ENCODE measurements around the gene IL20.

IL20 gene, protein sequence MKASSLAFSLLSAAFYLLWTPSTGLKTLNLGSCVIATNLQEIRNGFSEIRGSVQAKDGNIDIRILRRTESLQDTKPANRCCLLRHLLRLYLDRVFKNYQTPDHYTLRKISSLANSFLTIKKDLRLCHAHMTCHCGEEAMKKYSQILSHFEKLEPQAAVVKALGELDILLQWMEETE

DNA sequence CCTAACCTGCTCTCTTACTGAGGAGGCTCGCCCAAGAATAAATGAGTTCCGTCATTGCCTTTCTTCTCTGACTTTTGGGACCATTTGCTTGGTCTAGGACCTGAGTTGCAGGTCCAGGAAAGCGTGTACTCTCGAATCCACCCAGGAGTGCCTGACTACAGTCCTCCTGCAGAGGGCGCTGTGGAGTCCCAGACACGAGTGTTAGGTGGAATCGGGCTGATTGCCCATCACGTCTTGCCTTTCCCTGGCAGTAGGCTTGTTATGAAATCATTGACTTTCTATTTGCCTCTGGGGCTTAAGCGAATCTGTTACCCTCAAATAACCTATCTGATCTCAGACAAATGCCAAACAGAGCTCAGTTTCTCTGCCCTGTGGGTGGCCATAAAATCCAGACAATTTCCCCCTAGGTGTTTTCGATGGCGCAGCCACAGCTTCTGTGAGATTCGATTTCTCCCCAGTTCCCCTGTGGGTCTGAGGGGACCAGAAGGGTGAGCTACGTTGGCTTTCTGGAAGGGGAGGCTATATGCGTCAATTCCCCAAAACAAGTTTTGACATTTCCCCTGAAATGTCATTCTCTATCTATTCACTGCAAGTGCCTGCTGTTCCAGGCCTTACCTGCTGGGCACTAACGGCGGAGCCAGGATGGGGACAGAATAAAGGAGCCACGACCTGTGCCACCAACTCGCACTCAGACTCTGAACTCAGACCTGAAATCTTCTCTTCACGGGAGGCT is at the start of gene IL20:
TSS of gene IL20 (plus strand) at position 685 of the 733 bp plus-strand sequence. CDS start 230 bp downstream, outside the sequence.
- DNase-seq, result peak; percentile 65 to 82 (median 75)

DNA sequence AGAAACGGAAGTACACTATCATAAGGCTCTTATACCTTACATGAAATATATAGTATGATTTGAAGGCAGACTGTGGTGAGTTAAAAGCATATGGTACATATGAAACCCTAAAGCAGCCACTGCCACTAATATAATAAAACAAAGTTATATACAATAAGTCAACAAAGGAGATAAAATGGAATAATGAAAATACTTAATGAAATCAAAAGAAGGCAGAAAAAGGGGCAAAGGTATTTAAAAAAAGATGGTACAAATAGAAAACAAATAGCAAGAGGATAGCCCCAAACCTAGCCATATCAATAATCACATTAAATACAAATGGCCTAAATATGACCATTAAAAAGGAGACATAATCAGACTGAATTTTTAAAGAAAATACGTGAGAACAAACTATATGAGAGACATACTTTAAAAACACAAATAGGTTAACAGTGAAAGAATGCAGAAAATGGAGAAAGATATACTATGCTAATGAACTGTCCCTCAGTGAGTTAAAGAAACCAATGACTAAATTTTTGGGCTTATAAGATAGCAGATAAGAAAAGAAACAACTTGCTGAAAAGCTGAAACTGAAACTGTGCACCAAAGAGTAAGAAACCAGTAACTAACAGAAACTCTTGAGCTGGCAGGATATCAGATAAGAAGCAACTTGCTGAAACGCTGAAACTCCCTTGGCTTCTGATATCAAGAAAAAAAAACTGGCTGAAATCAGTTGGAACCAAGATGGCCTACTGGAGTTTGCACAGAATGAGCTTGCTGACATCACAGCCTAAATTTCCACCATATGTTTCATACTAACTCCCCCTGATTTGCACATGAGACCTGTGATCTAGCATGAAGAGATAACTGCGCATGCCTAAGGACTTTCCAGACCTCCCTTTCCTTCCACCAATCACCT is 48.8 kb upstream of the IL20 start:
- DNase-seq, result no peak

- no peak for DNase-seq
Observed at GRCh38 chr1:206821493-206821892, 43.9 kb upstream of the IL20 start.

DNA sequence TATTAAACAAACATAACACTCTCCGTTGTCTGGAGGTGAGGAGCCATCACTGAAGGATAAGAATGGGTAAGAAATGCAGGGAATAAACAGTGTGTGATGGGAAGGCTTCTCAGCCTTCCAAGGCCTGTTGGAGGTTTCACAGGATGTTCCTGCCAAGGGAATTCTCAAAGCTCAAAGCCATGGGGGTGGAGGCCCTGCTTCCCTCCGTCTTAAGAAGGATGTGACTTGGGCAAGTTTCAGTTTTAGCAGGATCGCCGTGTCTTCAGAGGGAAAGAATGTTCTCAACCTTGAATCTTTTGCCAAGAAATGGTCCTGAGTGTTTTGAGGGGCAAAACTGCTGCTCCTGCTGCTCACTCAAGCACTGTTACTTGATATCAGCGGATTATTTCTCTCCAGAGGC is 41.7 kb upstream of the IL20 start:
- DNase-seq, result no peak

- no peak for DNase-seq
Observed at GRCh38 chr1:206824331-206824730, 41.1 kb upstream of the IL20 start.

DNA sequence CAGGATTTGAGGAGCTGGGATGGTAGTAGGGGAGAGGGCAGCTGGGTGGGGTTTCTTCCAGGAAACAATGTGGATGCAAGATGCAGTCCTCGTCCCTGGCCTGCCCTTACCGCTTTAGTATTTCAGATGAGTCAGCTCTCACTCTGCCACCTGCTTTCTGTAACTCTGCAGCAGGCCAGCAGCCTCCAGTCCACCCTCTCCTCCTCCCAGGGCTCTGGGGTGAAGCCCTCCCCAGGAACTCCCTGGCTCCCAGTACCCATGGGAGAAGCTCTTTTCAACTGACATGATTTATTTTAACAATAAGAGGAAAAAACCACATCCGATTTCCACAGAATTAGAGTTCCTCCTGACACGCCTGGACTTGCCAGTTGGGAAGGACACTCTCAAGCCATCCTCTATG is 39.0 kb upstream of the IL20 start:
- DNase-seq, result no peak

- no peak for DNase-seq
Observed at GRCh38 chr1:206828061-206828460, 37.4 kb upstream of the IL20 start.

DNA sequence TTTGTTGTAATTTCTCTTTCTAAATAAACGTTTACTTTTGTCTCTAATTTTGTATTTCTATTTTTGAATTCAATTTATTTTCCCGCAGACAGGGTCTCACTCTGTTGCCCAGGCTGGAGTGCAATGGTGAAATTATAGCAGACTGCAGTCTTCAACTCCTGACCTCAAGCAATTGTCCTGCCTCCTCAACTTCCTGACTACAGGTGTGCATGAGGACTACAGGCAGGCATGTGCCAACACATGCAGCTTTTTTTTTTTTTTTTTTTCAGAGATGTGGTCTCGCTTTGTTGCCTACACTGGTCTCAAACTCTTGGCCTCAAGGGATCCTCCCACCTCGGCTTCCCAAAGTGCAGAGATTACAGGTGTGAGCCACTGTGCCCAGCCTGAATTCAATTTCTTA is 36.7 kb upstream of the IL20 start:
- no peak for DNase-seq

DNA sequence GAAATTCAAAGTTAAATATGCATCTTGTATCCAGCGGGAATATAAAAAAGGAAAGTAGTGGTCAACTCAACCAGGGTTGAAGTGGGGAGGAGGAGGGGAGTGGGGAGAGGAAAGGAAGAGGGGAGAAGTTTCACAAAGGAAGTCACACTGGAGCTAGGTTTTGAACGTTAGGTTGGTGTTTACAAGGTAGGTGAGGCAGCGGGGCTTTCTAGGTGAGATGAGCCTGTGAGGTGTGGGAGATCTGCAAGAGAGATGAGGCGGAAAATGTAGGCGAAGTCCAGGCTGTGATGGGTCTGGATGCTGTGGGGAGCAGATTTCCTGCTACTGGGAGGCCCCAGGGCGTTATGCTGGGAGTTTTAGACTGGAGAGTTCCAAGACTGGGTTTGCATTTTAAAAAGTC is 36.1 kb upstream of the IL20 start:
- no peak for DNase-seq

DNA sequence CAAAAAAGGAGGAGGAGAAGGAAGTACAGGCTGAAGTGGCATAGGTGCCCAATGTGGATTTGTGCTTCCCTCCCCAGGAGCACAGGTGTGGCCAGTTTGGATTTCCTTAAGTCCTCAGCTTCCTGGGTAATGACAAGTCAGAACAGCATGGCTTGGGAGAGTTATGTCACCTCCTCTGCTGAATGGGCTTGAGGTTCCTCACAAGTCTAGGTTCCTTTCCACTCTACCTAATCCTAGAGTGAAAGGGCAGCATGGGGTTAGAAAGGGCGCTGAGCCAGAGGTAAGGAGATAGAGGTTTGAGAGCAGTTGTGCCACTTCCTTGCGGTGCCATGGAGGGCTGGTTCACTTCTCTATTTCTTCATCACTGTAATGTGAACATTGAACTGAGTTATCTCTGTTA is 35.5 kb upstream of the IL20 start:
- no peak for DNase-seq

GRCh38 chr1:206831650-206832049 is 33.8 kb upstream of the IL20 start:
- no peak for DNase-seq

DNA sequence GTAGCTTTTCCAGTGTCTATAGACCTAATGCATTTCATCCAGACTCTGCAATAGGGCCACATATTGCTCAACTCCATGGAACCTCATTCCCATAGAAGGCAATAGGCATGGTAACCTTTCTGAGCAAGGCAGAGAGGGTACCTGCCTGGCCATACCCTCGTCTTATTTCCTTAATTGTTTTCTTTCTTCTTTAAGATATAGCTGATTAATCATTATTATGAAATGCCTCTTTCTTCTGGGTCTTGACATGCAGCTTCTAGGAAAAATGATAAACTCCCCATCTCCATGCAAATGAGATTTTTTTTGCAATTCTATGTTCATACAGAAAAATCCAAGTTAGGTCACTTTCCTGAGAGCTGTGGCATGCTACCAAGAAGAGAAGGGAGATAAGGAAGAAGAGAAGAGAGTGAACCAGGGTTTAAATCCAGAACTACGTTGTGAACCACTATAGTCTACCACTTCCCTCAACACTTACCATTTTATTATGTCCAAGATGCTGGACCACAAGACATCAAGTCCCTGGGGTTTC is 33.0 kb upstream of the IL20 start:
- no peak for DNase-seq

GRCh38 chr1:206833106-206833680 is 32.2 kb upstream of the IL20 start:
- no peak for DNase-seq

DNA sequence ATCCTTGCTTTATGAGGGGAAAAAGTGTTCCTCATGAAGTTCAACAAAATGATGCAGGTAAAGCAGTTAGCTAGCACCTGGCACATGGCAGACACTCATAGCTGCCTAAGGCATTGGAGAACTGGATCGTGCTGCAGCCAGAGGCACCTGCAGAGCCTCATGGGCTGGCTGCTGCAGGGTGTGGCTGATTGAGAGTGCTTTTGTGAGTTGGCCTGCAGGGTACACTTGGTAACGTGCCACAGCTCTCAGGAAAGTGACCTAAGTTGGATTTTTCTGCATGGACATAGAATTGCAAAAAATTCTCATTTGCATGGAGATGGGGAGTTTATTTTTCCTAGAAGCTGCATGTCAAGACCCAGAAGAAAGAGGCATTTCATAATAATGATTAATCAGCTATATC is 31.6 kb upstream of the IL20 start:
- DNase-seq, result no peak

- DNase-seq, result no peak
Observed at GRCh38 chr1:206834217-206834616, 31.2 kb upstream of the IL20 start.

DNA sequence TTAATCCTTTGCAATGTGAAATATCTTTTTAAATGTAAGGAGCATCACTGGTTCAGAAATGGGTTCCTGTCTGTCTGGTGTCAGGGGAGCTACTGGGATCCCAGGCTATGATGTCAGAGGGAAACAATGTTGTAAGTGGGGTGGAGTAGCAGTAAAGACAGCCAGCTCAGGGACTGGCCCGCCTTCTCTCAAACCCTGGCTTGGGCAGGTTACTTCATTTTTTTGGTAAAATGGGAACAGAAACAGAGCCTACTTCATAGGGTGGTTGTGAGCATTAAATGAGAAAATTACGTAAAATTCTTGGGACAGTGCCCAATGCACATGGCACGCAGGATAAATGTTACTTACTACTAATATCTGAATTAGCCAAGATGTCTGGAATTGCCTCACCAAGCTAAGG is 30.7 kb upstream of the IL20 start:
- no peak for DNase-seq

DNA sequence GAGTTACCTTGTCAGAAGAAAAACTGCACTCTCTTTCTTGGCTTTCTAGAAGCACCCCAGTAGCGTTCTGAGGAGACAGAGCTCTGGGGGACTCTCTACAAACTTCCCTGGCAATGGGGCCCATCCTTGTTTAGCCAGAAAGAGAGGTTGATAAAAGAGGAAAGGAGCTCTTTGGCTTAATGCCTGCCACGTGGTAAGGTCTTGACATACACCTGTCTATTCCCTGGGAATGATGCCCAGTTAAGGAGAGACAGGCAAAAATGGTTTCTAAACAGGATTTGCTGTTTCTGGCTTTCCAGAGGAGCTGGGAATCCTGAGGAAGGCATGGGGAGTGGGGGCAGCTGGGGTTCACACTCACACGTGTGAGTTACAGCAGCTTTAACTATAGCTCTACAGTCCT is 30.2 kb upstream of the IL20 start:
- DNase-seq, result no peak

GRCh38 chr1:206836111-206836510 is 29.3 kb upstream of the IL20 start:
- no peak for DNase-seq

DNA sequence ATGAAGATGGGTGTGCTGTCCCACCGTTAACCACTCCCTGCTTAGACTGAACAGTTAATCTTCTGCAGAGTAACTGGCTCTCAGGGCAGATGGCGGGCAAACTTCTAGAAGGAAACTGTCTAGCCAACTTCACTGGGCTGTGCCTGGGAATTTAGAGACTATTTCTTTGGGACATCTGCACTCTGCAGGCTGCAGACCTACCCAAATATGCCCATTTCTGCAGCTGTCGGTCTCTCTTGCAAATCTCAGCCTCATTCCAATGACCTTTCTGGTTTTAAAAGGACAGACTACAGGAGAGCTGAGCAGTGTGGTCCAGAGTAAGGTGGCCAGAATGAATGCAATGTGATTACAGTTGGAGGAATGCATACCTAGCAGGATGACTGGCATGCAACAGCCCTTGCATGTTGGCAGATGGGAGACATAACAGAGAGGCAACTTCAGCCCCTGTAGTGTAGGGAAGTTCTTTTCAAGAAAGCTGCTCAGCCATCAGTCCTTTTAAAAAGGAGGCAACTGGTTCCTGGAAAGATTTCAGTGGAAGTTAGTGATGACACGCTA is 26.3 kb upstream of the IL20 start:
- no peak for DNase-seq

- no peak for DNase-seq
Observed at GRCh38 chr1:206839857-206840256, 25.6 kb upstream of the IL20 start.

DNA sequence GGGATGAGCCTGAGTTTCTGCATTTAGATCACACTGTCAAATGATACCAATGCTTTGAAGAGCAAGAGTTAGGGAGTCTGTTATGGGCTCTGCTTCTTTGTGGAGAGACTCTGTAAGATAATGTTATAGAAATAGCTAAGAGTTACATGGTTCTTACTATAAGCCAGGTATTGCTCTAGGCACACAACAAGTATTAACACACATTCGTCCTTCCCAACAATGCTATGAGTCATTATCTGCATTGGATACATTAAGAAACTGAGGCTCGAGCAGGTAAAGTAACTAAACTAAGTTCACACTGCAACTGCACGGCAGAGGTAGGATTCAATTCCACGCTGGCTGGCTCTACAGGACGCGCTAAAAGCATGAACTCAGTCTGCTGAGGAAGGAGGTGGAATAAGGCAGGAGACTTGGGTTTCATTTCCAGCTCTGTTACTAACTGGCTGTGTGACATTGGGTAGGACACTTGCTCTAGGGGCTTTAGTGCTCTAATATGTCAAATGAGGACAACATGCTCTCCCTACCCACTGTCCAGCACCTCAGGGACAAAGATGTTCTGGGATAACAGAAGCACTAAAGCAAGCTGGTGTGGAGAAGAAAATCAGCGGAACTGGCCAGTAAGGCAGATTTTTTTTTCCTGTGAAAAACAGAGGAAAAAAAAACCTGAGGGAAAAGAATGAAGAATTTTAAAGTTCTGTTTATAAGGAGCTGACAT is 23.7 kb upstream of the IL20 start:
- no peak for DNase-seq

- DNase-seq, result no peak
Observed at GRCh38 chr1:206842854-206843253, 22.6 kb upstream of the IL20 start.
